Measurements from ENCODE around the gene PDCD11.

GRCh38 chr10:103487410-103487708 lies 90.9 kb downstream of the PDCD11 start:
- TF ChIP-seq POLR2A (IDR thresholded peaks at IDR 0.05) (no peak), CTCF (IDR thresholded peaks at IDR 0.05) (no peak)

Measured in ovary (tissue), 3 donors.